ENCODE results near the gene FLCN. TPM values are rescaled to one million over a fixed set of nuclear protein-coding genes. Genes with fewer than 3 reads are reported as not detected.
"Not testable (repeated sequence)": the region's sequence is repeated elsewhere in the genome, so short reads cannot be mapped to it uniquely, and the experiment has no call there.

FLCN gene, protein sequence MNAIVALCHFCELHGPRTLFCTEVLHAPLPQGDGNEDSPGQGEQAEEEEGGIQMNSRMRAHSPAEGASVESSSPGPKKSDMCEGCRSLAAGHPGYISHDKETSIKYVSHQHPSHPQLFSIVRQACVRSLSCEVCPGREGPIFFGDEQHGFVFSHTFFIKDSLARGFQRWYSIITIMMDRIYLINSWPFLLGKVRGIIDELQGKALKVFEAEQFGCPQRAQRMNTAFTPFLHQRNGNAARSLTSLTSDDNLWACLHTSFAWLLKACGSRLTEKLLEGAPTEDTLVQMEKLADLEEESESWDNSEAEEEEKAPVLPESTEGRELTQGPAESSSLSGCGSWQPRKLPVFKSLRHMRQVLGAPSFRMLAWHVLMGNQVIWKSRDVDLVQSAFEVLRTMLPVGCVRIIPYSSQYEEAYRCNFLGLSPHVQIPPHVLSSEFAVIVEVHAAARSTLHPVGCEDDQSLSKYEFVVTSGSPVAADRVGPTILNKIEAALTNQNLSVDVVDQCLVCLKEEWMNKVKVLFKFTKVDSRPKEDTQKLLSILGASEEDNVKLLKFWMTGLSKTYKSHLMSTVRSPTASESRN
- total RNA-seq, result 59.1 TPM

DNA sequence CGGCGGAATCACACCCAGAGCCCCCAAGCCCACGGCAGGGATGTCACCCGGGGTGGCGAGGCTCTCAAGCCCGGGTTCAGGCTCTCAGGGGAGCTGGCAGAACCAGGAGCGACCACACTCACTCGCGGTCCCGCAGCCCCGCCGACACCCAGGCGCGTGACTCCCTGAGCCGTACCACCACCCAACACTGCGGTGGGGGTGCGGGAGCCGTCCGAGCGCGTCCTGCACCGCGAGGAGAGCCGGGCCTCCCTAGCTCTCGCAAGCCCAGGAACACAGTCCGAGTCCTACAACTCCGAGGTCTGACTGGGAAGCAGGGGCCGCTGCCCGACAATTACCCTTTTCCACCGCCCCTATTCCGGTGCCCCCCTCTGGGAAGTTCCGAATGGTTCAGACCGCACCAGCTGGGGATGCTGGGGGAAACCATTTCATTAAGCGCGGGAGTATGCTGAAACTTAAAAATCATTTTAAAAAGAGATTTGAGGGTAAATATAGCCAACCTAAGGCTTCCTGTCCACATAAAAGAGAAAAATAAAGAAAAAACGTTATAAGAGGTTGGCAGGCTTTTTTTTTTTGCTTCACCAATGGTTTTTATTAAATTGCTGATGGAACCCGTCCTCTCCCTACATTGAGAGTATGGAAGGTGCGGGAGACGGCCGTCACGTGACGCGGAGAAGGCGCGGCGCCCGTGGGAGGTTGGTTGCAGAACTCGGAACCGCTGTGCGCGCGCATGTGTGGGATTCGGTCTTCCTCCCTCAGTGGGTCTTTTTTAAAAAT is at the start of gene FLCN:
TSS of gene FLCN (minus strand) at position 143 of the 774 bp plus-strand sequence. CDS start 9,031 bp downstream, outside the sequence.
- peak; percentile 96 for DNase-seq (ENCODE audit: low spot score)
- intact Hi-C loops (cut with DNase I), result no loop called here
- peak; percentile 97 for ATAC-seq

DNA sequence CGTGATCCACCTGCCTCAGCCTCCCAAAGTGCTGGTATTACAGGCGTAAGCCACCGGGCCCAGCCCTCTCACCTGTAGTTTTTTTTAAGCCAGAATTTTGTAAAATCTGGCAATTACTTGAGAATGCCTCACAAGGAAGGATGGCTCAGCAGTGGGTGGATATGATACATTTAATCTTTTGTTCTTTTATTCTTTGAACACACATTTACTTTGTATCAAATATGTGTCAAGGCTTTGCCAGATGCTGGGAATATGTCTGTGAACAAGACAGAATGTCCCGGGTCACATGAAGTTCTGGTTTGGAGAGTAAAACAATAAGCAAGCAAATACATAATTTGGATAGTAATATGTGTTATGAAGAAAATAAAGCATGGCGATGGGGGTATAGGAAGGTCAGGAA is 49.0 kb upstream of the FLCN start:
- DNase-seq (ENCODE audit: low spot score) (no peak), ATAC-seq (no peak)
- intact Hi-C loops (cut with DNase I), result no loop called here

DNA sequence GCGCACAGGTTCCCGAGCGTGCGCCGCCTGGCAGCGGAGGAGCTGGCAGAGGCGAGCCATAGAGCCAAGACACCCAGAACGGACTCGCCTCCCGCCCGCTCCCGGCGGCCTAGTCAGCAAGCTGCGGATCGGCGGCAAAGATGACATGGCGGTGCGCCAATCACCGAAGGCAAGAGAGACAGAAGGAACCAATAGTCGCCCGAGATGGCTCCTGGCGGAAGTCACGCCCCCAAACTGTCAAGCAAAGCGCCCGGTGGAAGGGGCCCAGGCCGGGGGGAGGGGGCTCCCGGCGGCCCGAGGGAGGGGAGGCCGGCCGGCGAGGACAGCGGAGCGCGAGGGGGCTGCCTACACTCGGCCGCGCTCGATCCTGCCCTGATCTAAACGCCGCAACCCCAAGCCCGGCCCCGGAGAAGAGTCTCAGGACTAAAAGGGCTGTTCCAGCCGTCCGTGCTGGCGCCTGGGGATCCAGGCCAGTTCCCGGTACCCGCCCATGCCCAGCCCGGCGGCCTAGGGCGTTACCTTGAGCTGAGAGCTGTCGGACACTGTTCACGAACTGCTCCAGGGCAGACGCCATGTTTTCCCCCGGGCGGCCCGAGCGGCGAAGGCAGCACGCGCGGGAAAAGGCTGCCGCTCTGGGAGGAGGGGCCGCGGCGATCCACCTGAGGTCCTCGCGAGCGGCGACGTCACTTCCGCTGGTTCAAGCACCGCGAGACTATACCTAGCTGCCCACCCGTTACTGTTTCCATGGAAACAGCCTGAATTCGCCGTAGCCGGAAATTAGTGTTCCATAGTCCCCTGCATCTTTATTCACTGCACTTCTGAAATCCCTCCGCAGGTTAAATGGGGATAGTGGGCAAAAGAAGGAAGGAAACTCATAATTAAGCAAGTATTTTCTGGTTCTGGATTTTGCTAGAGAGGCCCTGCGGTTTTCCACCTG is 43.9 kb upstream of the FLCN start, which contains the start of gene COPS3:
TSS of gene COPS3 (minus strand) at position 634 of the 937 bp plus-strand sequence. CDS start at position 574, 60 bp downstream.
- ATAC-seq (peak; percentile 98), DNase-seq (ENCODE audit: low spot score) (peak; percentile 99)
- intact Hi-C loops (cut with DNase I), result no loop called here

DNA sequence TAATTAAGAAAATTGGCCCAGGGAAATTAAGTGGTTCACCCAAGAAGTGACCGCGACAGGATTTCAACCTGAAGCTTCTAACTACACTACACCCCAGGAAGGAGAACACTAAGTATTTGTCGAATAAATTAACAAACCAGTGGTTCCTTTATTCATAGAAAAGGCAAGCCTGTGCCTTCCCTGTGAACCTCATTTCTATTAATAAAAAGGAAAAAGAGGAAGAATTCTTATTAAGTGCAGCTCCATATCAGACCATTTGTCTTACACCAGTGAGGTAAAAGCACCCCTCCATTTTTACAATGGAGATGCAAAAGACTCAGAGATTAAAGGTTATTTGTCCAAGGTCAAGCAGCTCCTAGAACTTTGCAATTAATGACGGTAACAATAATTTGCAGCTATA is 42.3 kb upstream of the FLCN start:
- intact Hi-C loops (cut with DNase I), result no loop called here
- DNase-seq (ENCODE audit: low spot score), result no peak
- no peak for ATAC-seq

DNA sequence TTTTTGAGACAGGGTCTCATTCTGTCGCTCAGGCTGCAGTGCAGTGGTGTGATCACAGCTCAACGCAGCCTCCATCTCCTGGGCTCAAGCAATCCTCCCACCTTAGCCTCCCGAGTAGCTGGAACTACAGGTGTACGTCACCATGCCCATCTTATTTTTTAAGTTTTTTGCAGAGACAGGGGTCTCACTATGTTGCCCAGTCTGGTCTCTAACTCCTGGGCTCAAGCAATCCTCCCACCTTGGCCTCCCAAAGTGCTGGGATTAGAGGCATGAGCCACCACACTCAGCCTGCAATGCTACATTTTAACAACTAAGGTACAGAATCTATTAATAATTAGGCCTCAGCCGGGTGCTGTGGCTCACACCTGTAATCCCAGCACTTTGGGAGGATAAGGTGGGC is 40.5 kb upstream of the FLCN start:
- DNase-seq (ENCODE audit: low spot score); intact Hi-C loops (cut with DNase I); ATAC-seq: not testable (repeated sequence)

DNA sequence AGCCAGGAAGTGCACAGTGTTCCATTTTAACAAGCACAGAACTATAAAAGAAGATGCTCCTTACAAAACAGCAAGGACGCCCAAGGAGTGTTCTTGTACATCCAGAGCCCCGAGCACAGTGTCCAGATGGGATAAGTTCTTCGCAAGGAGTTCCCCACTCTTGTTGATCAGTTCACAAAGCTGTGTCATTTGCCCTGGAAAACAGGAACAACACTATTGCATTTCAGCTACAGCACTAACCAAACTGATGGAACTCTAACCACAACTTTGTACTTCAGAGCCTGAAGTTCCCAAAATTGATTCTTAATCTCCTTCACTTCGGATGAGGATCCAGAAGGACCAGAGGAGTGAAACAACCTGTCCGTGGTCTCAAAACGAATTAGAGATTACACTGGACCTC is 39.0 kb upstream of the FLCN start:
- DNase-seq (ENCODE audit: low spot score) (no peak), ATAC-seq (no peak)
- intact Hi-C loops (cut with DNase I), result no loop called here

DNA sequence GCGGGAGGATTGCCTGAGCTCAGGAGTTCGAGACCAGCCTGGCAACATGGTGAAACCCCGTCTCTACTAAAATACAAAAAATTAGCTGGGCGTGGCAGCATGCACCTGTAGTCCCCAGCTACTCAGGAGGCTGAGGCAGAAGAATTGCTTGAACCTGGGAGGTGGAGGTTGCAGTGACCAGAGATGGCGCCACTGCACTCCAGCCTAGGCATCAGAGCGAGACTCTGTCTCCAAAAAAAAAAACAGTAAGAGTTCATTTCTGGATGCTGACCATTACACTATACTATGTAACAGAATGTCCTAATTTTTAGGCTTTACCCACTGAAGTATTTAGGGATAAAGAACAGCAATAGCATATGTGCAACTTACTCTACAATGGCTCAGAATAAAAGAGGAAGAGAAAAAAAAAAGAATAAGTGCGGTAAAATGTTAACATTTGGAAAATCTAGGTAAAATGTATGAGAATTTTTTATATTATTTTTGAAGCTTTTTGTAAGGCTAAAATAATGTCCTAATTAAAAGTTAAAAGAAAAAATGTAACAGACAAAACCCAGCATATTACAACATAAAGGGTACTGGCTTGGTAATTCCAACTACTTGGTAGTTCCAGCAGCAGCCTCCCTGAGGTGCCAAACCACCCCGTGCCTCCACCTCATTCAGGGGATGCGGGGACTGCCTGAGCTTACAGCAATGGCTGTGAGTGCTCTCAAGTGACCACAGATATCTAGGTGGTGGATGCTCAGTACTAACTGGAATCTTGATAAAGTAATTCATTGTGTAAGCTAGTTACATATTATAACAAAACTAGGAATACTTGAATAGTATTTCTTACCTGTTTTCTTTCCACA is 33.2 kb upstream of the FLCN start:
- DNase-seq (ENCODE audit: low spot score) (no peak), ATAC-seq (no peak)
- intact Hi-C loops (cut with DNase I), result no loop called here

DNA sequence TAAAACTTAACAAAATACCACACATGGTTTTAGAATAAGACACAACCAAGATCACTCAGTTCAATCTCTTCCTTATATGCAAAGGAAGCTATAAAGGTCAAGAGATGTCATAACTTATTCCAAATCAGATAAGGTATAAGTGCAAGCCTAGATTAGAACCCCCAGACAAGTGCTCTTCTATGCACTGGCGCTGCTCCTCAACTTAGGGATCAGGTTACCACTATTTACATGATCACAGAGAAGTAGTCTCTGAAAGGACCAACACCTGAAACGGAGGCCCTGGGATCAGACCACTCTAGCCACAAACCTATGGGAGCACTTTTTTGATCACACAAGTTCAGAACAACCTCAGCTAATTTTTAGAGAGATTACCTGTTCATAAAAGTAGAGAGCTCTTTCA is 27.5 kb upstream of the FLCN start:
- ATAC-seq (no peak), DNase-seq (ENCODE audit: low spot score) (no peak)
- intact Hi-C loops (cut with DNase I), result no loop called here

DNA sequence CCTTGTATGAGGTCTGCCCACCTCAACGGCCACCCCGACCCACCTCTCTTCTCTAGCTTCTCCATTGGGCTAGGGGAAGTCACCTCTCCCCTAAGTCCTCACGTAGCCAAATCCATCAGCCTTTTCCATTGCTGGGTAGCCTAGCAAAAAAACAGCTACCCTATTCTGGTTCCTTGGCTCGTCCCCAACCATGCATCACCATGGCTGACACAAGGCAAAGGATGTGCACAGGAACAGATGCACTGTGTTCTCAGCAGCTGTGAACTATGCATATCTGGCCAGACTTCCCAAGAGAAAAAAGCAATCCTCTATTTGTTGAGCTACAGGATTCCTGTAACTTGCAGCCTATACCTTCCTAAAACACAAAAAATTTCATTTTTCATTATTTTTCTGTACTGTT is 22.0 kb upstream of the FLCN start:
- ATAC-seq (no peak), DNase-seq (ENCODE audit: low spot score) (no peak)
- intact Hi-C loops (cut with DNase I), result no loop called here

DNA sequence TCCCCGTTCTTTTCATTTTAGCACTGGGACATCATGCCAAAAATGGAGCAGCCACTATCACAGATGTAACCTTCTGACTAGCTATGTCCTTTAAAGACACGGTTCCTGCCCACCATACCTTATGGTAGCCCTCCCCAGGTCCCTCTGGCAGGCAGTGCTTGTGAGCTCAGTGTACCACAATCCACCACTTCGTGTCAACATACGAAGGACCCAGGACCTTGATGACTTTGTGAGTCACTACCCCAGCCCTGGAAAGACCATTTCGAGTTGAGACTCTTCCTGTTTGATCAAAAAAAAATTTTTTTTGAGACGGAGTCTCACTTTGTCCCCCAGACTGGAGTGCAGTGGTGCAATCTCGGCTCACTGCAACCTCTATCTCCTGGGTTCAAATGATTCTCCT is 21.0 kb upstream of the FLCN start:
- ATAC-seq (no peak), DNase-seq (ENCODE audit: low spot score) (no peak)
- intact Hi-C loops (cut with DNase I), result no loop called here

DNA sequence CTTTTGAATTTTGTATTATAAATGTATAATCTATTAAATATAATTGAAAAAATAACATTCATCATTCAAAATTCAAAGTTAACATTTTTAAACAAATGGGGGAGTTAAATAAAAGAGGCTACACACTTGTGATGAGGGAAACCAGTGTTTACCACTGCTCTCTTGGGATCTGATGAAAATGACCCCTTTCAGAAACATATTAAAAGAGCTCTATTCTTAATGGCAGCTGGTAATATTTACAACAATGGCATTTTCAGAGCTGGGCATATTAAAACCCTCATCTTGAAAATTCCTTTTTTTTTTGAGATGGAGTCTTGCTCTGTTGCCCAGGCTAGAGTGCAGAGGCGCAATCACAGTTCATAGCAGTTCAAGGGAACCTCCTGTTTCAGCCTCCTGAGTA is 19.3 kb upstream of the FLCN start:
- ATAC-seq (no peak), DNase-seq (ENCODE audit: low spot score) (no peak)
- intact Hi-C loops (cut with DNase I), result no loop called here

DNA sequence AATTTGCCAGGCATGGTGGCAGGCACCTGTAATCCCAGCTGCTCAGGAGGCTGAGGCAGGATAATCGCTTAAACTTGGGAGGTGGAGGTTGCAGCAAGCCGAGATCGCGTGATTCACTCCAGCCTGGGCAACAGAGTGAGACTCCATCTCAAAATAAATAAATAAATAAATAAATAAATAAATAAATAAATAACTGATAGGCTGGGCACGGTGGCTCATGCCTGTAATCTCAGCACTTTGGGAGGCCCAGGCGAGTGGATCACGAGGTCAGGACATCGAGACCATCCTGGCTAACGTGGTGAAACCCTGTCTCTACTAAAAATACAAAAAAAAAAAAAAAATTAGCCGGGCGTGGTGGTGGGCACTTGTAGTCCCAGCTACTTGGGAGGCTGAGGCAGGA is 18.7 kb upstream of the FLCN start:
- ATAC-seq; DNase-seq (ENCODE audit: low spot score); intact Hi-C loops (cut with DNase I): not testable (repeated sequence)

DNA sequence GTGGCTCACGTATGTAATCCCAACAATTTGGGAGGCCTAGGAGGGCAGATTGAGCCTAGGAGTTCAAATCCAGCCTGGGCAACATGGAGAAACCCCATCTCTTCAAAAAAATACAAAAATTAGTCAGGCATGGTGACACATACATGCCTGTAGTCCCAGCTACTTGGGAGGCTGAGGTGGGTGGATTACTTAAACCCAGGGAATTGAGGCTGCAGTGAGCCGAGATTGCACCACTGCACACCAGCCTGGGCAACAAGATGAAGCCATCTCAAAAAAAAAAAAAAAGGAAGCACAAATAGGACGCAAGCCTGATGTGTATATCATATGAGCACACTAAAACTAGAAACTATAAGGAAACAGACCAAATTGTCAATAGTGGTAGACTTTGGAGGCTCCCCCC is 17.1 kb upstream of the FLCN start:
- no peak for ATAC-seq
- intact Hi-C loops (cut with DNase I), result no loop called here

DNA sequence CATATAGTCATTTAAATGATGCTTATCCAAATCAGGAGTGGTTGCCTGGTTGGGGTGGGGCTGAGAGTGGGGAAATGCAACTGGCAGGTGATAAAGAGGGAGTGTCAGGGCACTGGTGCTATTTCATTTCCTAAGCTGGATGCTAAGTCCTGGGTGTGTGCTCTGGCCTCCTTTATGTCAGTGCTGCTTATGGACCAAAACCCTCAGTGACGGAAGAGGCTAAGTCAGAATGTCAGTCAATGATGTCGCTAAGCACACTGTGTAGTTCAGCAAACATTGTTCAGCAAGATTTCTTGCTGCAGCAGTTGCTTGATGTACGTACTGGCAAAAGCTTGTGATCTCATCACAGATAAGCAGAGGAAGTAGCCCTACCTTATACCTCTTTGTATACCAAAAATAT is 16.4 kb upstream of the FLCN start:
- no peak for ATAC-seq
- DNase-seq (ENCODE audit: low spot score), result no peak
- intact Hi-C loops (cut with DNase I), result no loop called here

More for the DNA sequence above, 17.1 kb upstream of the FLCN start:
- no peak for DNase-seq (ENCODE audit: low spot score)

DNA sequence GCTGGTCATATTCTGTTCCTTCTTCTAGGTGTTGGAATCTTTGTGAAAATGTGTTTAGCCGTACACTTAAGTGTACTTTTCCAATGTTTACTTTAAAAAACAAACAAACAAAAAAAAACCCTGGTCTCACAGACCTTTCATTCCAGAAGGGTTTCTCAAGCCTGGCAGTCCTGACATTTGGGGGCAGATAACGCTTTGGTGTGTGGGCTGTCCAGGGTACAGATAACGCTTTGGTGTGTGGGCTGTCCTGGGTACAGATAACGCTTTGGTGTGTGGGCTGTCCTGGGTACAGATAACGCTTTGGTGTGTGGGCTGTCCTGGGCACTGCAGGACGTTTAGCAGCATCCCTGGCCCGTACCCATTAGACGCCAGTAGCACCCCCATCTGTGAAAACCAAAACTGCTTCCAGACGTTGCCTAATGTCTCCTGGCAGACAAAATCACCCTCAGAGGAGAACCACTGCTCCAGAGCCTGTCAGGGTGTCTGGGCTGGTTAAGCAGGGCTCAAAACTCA is 15.2 kb upstream of the FLCN start:
- no peak for ATAC-seq

DNA sequence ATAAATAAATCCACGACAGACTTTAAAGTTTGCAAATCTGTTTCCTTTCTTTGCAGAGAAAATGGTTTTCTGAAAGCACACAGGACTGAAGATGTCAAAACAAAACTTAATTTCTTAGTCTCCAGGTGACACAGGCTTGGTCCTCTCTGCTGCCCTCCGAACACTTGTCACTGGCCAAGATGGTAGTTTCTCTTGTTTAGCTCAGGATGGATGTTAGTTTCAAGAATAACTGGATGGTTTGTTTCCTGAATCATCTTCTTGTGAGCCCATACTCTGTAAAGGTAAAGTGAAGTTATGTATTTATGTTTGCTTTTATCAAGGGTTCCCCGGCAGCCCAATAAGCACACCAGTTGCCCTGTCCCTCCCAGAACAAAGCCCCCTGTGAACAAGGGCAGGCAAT is 9.9 kb upstream of the FLCN start:
- DNase-seq (ENCODE audit: low spot score) (no peak), ATAC-seq (no peak)
- intact Hi-C loops (cut with DNase I), result no loop called here

More for the DNA sequence above, 15.2 kb upstream of the FLCN start:
- no peak for DNase-seq (ENCODE audit: low spot score)
- intact Hi-C loops (cut with DNase I), result no loop called here

DNA sequence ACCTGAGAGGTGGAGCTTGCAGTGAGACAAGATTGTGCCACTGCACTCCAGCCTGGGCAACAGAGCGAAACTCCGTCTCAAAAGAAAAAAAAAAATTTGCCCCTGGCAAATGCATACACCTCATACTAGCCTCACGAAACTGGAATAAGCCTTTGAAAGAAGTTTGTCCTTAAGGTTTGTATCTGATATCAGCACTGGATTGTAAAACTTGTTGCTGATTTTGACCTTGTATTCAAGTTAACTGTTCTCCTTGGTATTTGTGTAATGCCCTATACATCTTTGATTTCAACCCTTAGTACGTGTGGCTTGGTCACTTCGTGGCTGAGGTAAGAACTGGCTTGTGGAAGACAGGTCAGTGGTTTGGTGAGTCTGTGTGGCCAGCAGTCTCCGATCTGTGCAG is 6.2 kb upstream of the FLCN start:
- ATAC-seq, result no peak
- intact Hi-C loops (cut with DNase I), result no loop called here
- no peak for DNase-seq (ENCODE audit: low spot score)

DNA sequence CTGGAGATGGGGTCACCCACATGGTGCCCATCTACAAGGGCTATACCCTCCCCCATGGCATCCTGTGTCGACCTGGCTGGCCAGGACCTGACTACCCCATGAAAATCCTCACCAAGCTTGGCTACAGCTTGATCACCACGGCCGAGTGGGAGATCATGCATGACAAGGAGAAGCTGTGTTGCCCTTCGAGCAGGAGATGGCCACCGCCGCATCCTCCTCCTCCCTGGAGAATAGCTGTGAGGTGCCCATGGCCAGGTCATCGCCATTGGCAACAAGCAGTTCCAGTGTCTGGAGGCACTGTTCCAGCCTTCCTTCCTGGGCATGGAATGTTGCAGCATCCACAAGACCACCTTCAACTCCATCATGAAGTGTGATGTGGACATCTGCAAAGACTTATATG is 5.3 kb upstream of the FLCN start:
- intact Hi-C loops (cut with DNase I), result no loop called here
- DNase-seq (ENCODE audit: low spot score) (no peak), ATAC-seq (no peak)

Data from sciatic nerve (tissue), 2 donors.